OCI-LY7 (cell line): ENCODE measurements around the gene FSIP1.

Experiments
- EZH2phosphoT487 ChIP-seq: fragments of 200-600 bp; sonication (generic); IDR thresholded peaks from 2 replicates; pipeline ENCODE4 v1.6.1; 2018; ENCODE audit warnings: low read depth, borderline replicate concordance, mild to moderate bottlenecking, mixed run types, antibody characterized with exemption, low read length, moderate library complexity, mixed read lengths
- TF ChIP-seq, protein P1 (sequence below): fragments of 200-600 bp; sonication (generic); conservative IDR thresholded peaks from 2 replicates; pipeline ENCODE4 v1.5.1; 2014; ENCODE audit warnings: mild to moderate bottlenecking, antibody characterized with exemption, low read length, moderate library complexity, mixed read lengths

GRCh38 chr15:39756806-39757522, 25.7 kb downstream of the FSIP1 start:
- TF ChIP-seq, protein P1, sequence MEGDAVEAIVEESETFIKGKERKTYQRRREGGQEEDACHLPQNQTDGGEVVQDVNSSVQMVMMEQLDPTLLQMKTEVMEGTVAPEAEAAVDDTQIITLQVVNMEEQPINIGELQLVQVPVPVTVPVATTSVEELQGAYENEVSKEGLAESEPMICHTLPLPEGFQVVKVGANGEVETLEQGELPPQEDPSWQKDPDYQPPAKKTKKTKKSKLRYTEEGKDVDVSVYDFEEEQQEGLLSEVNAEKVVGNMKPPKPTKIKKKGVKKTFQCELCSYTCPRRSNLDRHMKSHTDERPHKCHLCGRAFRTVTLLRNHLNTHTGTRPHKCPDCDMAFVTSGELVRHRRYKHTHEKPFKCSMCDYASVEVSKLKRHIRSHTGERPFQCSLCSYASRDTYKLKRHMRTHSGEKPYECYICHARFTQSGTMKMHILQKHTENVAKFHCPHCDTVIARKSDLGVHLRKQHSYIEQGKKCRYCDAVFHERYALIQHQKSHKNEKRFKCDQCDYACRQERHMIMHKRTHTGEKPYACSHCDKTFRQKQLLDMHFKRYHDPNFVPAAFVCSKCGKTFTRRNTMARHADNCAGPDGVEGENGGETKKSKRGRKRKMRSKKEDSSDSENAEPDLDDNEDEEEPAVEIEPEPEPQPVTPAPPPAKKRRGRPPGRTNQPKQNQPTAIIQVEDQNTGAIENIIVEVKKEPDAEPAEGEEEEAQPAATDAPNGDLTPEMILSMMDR: peak; percentile 90
- TF ChIP-seq EZH2phosphoT487: no peak
